Panc1 (cell line): ENCODE results near the gene PRPF40B. TPM values are rescaled to one million over a fixed set of nuclear protein-coding genes. Genes with fewer than 3 reads are reported as not detected.

Experiments used
- ATAC-seq: fragments of 200-7000 bp; cut with Tn5 transposase; 2 replicates; pipeline ENCODE4 v1.9.1; 2020; ENCODE audit warnings: mild to moderate bottlenecking, moderate library complexity
- BruUV-seq: library from RNA; stranded (reverse); fragments of 400-500 nt; replicated peaks from 2 replicates; lab custom pipeline; 2021; lab: Mats Ljungman, UMichigan
- CTCF ChIA-PET: fragments of 300-600 bp; sonication (Branson Sonifier 250); formaldehyde crosslinking; loops from one replicate; lab custom pipeline; 2022; ENCODE audit warnings: antibody characterized with exemption; lab: Charles Lee
- POLR2A ChIA-PET: fragments of 300-600 bp; sonication (Branson Sonifier 250); formaldehyde crosslinking; loops from one replicate; lab custom pipeline; 2022; ENCODE audit warnings: antibody characterized with exemption; lab: Charles Lee
- DNase-seq: peaks from one replicate; pipeline ENCODE4 v3.0.0-alpha.2; 2010; ENCODE audit warnings: low read depth, low spot score
- H3K27ac ChIP-seq: 2 replicates; pipeline ENCODE4 v1.5.1; 2011; ENCODE audit warnings: mild to moderate bottlenecking, low read length, inconsistent platforms
- H3K27me3 ChIP-seq: fragments of 200-500 bp; sonication (Bioruptor generic); 2 replicates; pipeline ENCODE4 v1.6.0; 2014; ENCODE audit warnings: low read length, inconsistent platforms; ENCODE audit not compliant: control insufficient read depth, insufficient read depth
- H3K36me3 ChIP-seq: fragments of 200-500 bp; sonication (Bioruptor generic); 2 replicates; pipeline ENCODE4 v1.5.1; 2014; ENCODE audit warnings: inconsistent platforms, mild to moderate bottlenecking, low read length, moderate library complexity; ENCODE audit not compliant: control insufficient read depth, insufficient read depth
- H3K4me1 ChIP-seq: 2 replicates; pipeline ENCODE4 v1.5.1; 2011; ENCODE audit warnings: inconsistent platforms, mild to moderate bottlenecking, low read length, moderate library complexity; ENCODE audit not compliant: control insufficient read depth, insufficient read depth
- H3K4me3 ChIP-seq, 2 experiments: 2 replicates each; pipeline ENCODE4 v1.5.1; 2011 to 2012; ENCODE audit warnings: low read depth in 2 of 2, low read length in 2 of 2, mild to moderate bottlenecking in 2 of 2, inconsistent platforms in 1 of 2, moderate library complexity in 1 of 2
- H3K9me3 ChIP-seq: fragments of 200-500 bp; sonication (Bioruptor generic); 2 replicates; pipeline ENCODE4 v1.5.1; 2014; ENCODE audit warnings: low read depth, mild to moderate bottlenecking, inconsistent platforms, low read length, moderate library complexity; ENCODE audit not compliant: control insufficient read depth, insufficient read depth
- CTCF ChIP-seq: fragments of 450-650 bp; IDR thresholded peaks from 2 replicates; pipeline ENCODE4 v1.5.1; 2017; ENCODE audit warnings: mild to moderate bottlenecking
- POLR2AphosphoS5 ChIP-seq: IDR thresholded peaks from 2 replicates; pipeline ENCODE4 v1.6.1; 2012; ENCODE audit warnings: mild to moderate bottlenecking, low read depth, low read length, moderate library complexity
- REST ChIP-seq, 2 experiments: IDR thresholded peaks; 2 replicates each; pipeline ENCODE4 v1.6.1; 2011 to 2012; ENCODE audit warnings: low read depth in 2 of 2, control low read depth in 1 of 2, low read length in 1 of 2, mild to moderate bottlenecking in 1 of 2, moderate library complexity in 1 of 2; ENCODE audit not compliant: insufficient read depth in 1 of 2
- SIN3A ChIP-seq: IDR thresholded peaks from 2 replicates; pipeline ENCODE4 v1.6.1; 2012; ENCODE audit warnings: low read depth, mild to moderate bottlenecking, low read length, moderate library complexity, borderline replicate concordance; ENCODE audit not compliant: insufficient read depth
- TCF7L2 ChIP-seq: IDR thresholded peaks from 2 replicates; pipeline ENCODE4 v1.6.1; 2011; ENCODE audit warnings: mild to moderate bottlenecking, low read depth, low read length, inconsistent platforms
- in situ Hi-C: cut with HindIII; loops from 2 replicates; pipeline ENCODE4 v1.10.0; 2016; ENCODE audit warnings: low sequenced_read_pairs, low pct_unique_long_range_greater_than_20kb
- intact Hi-C: fragments of 100-400 bp; cut with micrococcal nuclease; formaldehyde crosslinking; loops from one replicate; pipeline ENCODE4 v1.10.0; 2022; ENCODE audit not compliant: unreplicated experiment
- total RNA-seq: library from RNA; stranded (reverse); gene quantifications from one replicate; pipeline ENCODE4 v1.2.1, GENCODE V29; 2021; ENCODE audit not compliant: unreplicated experiment

The PRPF40B gene
- total RNA-seq, 1 experiment from 2014 or later, result 26.3 TPM

GRCh38 chr12:49584591-49584990 lies 38.8 kb upstream of the PRPF40B start:
- ATAC-seq, result no peak
- intact Hi-C loops, result no loop called here
- no peak for DNase-seq
- H3K36me3 ChIP-seq, result no peaks in the 10 kb centered on the region
- BruUV-seq, result no TSS peak
- TF ChIP-seq TCF7L2, result no peak
- in situ Hi-C loops, result no loop called here
- H3K4me1 ChIP-seq, result no peaks in the 10 kb centered on the region
- no peaks in the 10 kb centered on the region for H3K9me3 ChIP-seq
- no peaks in the 10 kb centered on the region for H3K27me3 ChIP-seq
- ChIA-PET POLR2A (no interaction called here), CTCF (interaction anchor here (0.5 kb wide), 1 partner anchor 226 kb away, joined by 4 read pairs; no protein-coding TSS in a partner anchor)
- no peak overlapping the region for H3K27ac ChIP-seq
- no peak overlapping the region for H3K4me3 ChIP-seq

- BruUV-seq, result no TSS peak
- CTCF ChIA-PET, result no interaction called here
- H3K27ac ChIP-seq, result no peak overlapping the region
- TF ChIP-seq CTCF, result no peak
- TF ChIP-seq REST (IDR thresholded peaks at IDR 0.05; ENCODE audit: insufficient read depth in 1 of 2, low read depth in 2 of 2, low read length in 1 of 2), result no peak
- no peak for TF ChIP-seq TCF7L2
- TF ChIP-seq POLR2AphosphoS5, result no peak
- no peak for TF ChIP-seq SIN3A
- POLR2A ChIA-PET, result no interaction called here
- in situ Hi-C loops, result no loop called here
- no peaks in the 10 kb centered on the region for H3K4me1 ChIP-seq
- H3K27me3 ChIP-seq, result no peaks in the 10 kb centered on the region
- H3K4me3 ChIP-seq, result no peak overlapping the region
- DNase-seq (no peak), ATAC-seq (no peak)
- H3K36me3 ChIP-seq, result no peaks in the 10 kb centered on the region
- intact Hi-C loops, result no loop called here
- H3K9me3 ChIP-seq, result no peaks in the 10 kb centered on the region
These were observed 37.6 kb upstream of the PRPF40B start for GRCh38 chr12:49585477-49586459.
